GM18526 (cell line): ENCODE measurements around the gene C1orf115.

Experiments used
- POLR2A ChIP-seq: IDR thresholded peaks from 3 replicates; pipeline ENCODE4 v1.6.1; 2011; ENCODE audit not compliant: insufficient read length; ENCODE audit errors: extremely low read depth

The C1orf115 gene

DNA sequence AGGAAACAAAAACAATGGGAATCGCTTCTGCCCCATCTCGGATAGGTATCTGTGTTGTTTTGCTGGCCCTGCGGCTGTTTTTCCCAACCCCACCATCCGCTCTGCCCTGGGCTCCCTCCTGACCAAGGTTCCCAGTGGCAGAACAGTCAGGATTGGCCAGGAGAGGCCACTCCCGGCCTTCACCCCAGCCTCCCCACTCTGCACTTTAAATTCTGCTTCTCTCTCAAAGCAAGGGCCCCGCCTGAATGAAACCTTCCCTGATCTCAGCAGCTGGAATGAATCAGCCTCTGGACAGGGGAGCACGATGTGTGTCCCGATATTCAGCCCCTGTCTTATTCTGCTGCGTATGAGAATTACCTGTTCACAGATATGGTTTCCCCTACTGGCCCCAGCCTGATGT is 16.3 kb downstream of the C1orf115 start:
- no peak for TF ChIP-seq POLR2A

DNA sequence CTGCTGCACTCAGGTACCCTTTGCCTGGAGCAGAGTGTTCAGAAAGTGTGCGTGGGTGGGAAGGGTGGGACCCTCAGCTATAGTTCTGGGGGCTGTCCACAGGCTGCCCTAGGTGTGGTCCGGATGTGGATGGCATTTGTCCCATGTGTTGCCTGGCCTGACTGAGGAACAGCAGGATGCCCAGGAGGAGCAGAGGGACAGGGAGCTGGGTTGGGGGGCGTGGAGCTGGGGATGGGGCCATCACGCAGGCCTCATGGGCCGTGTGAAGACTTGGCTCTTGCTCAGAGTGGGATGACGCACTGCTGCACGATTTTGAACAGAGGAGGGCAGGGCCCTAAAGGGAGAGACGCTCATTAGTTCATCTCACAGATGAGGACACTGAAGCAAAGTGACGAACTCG is 17.0 kb downstream of the C1orf115 start:
- TF ChIP-seq POLR2A = no peak

GRCh38 chr1:220708244-220708643 is 18.1 kb downstream of the C1orf115 start:
- no peak for TF ChIP-seq POLR2A

GRCh38 chr1:220708936-220709801 is 19.0 kb downstream of the C1orf115 start:
- TF ChIP-seq POLR2A = no peak

GRCh38 chr1:220710333-220710732 is 20.2 kb downstream of the C1orf115 start:
- TF ChIP-seq POLR2A = no peak

- no peak for TF ChIP-seq POLR2A
Measured at GRCh38 chr1:220711056-220711809, 21.1 kb downstream of the C1orf115 start.

- TF ChIP-seq POLR2A = no peak
Measured at GRCh38 chr1:220717800-220718640, 27.9 kb downstream of the C1orf115 start.

GRCh38 chr1:220726634-220727033 is 36.5 kb downstream of the C1orf115 start:
- no peak for TF ChIP-seq POLR2A

- no peak for TF ChIP-seq POLR2A
Measured at GRCh38 chr1:220727519-220727918, 37.4 kb downstream of the C1orf115 start.

GRCh38 chr1:220730486-220730885 is 40.3 kb downstream of the C1orf115 start:
- no peak for TF ChIP-seq POLR2A

DNA sequence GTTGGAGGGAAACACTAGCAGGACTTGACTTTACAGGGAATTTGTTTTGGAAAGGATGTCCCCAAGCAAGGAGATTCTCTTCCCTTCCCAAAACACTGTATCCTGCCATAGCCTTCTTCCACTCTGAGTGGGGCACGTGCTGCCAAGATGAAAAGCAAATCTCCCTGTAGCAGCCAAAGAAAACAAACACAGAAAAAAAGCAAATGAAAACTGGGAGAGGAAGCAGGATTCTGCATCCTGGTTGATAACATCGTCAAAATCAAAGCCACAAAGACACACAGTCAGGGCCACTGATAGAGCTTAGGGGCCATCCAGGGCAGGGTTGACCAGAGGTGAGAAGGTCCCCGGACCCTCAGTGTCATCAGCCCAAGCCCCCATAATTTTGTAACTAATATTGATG is 42.0 kb downstream of the C1orf115 start:
- TF ChIP-seq POLR2A = no peak

- no peak for TF ChIP-seq POLR2A
Measured at GRCh38 chr1:220732621-220733020, 42.5 kb downstream of the C1orf115 start.

DNA sequence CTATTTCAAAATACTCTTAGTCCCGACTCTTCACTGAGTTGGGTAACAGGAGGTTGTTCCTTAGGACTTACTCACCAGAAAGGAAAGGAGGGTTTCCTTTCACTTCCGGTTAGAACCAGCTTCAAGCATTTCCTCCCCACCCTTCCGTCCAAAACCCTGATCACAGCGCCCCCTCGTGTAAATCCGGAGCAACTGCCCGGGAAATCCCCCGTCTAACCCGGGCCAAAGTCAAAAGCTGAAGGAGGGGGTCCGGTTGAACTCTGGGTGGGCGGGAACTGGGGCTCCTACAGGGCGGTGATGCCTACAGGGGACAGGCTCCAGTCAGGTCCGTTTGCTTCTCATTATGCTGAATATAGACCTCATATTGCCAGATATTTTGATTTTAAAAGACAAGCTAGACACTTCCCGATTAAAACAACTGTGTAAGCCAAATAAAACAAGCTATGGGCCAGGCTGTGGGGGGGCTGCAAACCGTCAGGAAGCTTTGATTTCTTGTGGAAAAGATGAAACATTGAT is 43.0 kb downstream of the C1orf115 start:
- no peak for TF ChIP-seq POLR2A

DNA sequence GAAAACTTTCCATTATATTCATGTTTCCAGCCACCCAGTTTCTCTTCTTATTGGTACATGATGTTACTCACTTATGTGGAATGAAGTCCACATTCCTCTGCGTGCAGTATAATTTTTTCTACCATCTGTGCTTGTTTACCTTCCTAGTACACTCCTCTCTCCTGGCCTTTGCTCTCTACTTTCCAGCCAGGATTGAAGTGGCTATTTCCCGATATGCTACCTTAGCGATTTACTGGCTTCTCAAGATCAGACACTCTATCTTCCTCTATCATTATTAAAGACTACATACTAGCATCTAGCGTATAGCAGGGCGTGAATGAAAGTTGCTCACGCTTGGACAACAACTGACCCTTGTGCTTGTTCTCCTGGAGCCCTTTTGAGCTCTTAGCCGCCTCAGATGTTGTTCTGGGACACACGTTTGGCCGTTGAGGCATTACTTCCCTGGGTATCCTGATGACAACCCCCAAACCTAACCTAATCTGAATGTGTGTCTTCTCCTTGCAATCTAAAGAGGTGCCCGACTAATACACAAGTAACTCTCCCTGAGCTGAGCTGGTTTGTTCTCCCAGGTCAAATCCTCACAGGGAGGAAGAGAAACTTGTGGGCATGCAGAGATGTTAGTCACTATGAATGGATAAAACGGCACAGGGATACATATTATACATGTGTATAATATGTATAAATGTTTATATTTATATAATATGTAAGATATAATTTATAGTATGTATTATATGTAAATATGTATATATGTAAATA is 44.6 kb downstream of the C1orf115 start:
- no peak for TF ChIP-seq POLR2A
